Endothelial cell of umbilical vein (primary cell): ENCODE measurements around the gene WDR43.

Experiments
- EZH2 ChIP-seq: IDR thresholded peaks from 2 replicates; pipeline ENCODE4 v1.6.1; 2012; ENCODE audit warnings: borderline replicate concordance, low read depth, mild to moderate bottlenecking, moderate library complexity, low read length, inconsistent platforms; ENCODE audit not compliant: severe bottlenecking
- FOS ChIP-seq: IDR thresholded peaks from 2 replicates; pipeline ENCODE4 v1.6.1; 2011; ENCODE audit warnings: mild to moderate bottlenecking, low read length, moderate library complexity, borderline replicate concordance; ENCODE audit not compliant: insufficient read depth
- GATA2 ChIP-seq: IDR thresholded peaks from 2 replicates; pipeline ENCODE4 v1.7.0; 2011; ENCODE audit warnings: low read depth, mild to moderate bottlenecking, moderate library complexity, mixed read lengths, low read length; ENCODE audit not compliant: insufficient read length, insufficient read depth
- JUN ChIP-seq: IDR thresholded peaks from 2 replicates; pipeline ENCODE4 v1.6.1; 2011; ENCODE audit warnings: borderline replicate concordance, low read depth; ENCODE audit not compliant: insufficient read length, insufficient read depth
- MYC ChIP-seq: IDR thresholded peaks from one replicate; pipeline ENCODE4 v1.6.1; 2011; ENCODE audit warnings: mild to moderate bottlenecking, low read depth, low read length
- POLR2A ChIP-seq: IDR thresholded peaks from 2 replicates; pipeline ENCODE4 v1.6.1; 2012; ENCODE audit warnings: low read depth, mild to moderate bottlenecking, control low read depth, low read length
- POLR2AphosphoS5 ChIP-seq: IDR thresholded peaks from 2 replicates; pipeline ENCODE4 v1.6.1; 2012; ENCODE audit warnings: low read depth, mild to moderate bottlenecking, control low read depth, low read length, moderate library complexity; ENCODE audit not compliant: insufficient read depth
- TF ChIP-seq, protein P1 (sequence below), 2 donors: IDR thresholded peaks; 1 replicate in 1 of 2; 2 replicates in 1 of 2; pipeline ENCODE4 v1.5.1; 2011; ENCODE audit warnings: low read length in 2 of 2, mild to moderate bottlenecking in 2 of 2, moderate library complexity in 2 of 2, control low read depth in 1 of 2, inconsistent platforms in 1 of 2, low read depth in 1 of 2; ENCODE audit not compliant: insufficient read depth in 1 of 2; ENCODE audit errors: extremely low read depth in 1 of 2
- TF ChIP-seq, protein P2 (sequence below): IDR thresholded peaks from 2 replicates; pipeline ENCODE4 v1.6.1; 2011; ENCODE audit not compliant: insufficient read depth, insufficient read length

DNA sequence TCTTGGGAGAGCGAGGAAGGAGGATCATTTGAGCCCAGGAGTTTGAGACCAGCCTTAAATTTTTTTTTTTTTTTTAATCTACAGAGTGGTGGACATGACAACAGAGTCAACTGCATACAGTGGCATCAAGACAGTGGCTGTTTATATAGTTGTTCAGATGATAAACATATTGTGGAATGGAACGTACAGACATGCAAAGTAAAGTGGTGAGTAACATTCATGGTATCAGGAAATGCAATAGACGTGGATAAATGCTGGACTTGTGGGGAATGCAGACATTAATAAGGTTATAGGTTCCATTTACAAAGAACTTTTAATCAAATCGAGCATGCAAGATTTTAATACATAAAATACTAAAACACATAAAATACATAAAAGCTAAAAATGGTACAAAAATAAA is 11.9 kb downstream of the WDR43 start:
- TF ChIP-seq, protein P1, sequence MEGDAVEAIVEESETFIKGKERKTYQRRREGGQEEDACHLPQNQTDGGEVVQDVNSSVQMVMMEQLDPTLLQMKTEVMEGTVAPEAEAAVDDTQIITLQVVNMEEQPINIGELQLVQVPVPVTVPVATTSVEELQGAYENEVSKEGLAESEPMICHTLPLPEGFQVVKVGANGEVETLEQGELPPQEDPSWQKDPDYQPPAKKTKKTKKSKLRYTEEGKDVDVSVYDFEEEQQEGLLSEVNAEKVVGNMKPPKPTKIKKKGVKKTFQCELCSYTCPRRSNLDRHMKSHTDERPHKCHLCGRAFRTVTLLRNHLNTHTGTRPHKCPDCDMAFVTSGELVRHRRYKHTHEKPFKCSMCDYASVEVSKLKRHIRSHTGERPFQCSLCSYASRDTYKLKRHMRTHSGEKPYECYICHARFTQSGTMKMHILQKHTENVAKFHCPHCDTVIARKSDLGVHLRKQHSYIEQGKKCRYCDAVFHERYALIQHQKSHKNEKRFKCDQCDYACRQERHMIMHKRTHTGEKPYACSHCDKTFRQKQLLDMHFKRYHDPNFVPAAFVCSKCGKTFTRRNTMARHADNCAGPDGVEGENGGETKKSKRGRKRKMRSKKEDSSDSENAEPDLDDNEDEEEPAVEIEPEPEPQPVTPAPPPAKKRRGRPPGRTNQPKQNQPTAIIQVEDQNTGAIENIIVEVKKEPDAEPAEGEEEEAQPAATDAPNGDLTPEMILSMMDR (IDR thresholded peaks at IDR 0.05; ENCODE audit: extremely low read depth in 1 of 2, insufficient read depth in 1 of 2, low read depth in 1 of 2, low read length in 2 of 2) = no peak
- TF ChIP-seq FOS (no peak), POLR2AphosphoS5 (no peak), MYC (no peak), POLR2A (no peak), EZH2 (no peak), JUN (no peak), GATA2 (no peak)
- TF ChIP-seq, protein P2, sequence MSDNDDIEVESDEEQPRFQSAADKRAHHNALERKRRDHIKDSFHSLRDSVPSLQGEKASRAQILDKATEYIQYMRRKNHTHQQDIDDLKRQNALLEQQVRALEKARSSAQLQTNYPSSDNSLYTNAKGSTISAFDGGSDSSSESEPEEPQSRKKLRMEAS = no peak
